ENCODE results near the gene RAB44. TPM values are rescaled to one million over a fixed set of nuclear protein-coding genes. Genes with fewer than 3 reads are reported as not detected.

RAB44 gene
- polyA plus RNA-seq, 2 of the 4 experiments (the other 2 are of a cell fraction), result 0.04 to 0.09 TPM

GRCh38 chr6:36769676-36770499, 72.3 kb downstream of the RAB44 start:
- WGBS (ENCODE audit: missing lambda C conversion rate), result 92% methylated on average over 11 of the region's 18 CpGs
- ATAC-seq (no peak), DNase-seq (ENCODE audit: low read depth in 1 of 2, low spot score in 1 of 2) (no peak), FAIRE-seq (no peak)
- ChIA-PET POLR2A (no interaction called here), CTCF (interaction anchor here (1.0 to 14.0 kb wide), 5 partner anchors 11 to 247 kb away, joined by 3 to 137 read pairs (median 37); no protein-coding TSS in a partner anchor)
- no peak for TF ChIP-seq NFE2L2 (conservative IDR thresholded peaks at IDR 0.05; ENCODE audit: low read length)
- no peak for TF ChIP-seq HDAC2 (IDR thresholded peaks at IDR 0.05)
- TF ChIP-seq JUN (IDR thresholded peaks at IDR 0.05), result no peak
- TF ChIP-seq TP53 (CRISPR knock-in tag; IDR thresholded peaks at IDR 0.05), result no peak
- no peak for TF ChIP-seq SREBF2 (IDR thresholded peaks at IDR 0.05)
- TF ChIP-seq KDM5A (IDR thresholded peaks at IDR 0.05), result no peak
- TF ChIP-seq MAZ (IDR thresholded peaks at IDR 0.05; ENCODE audit: borderline replicate concordance, low read depth, low read length), result no peak
- TF ChIP-seq NR3C1 (IDR thresholded peaks at IDR 0.05), result no peak
- TF ChIP-seq SMC3 (IDR thresholded peaks at IDR 0.05), result no peak
- TF ChIP-seq POLR2AphosphoS2 (conservative IDR thresholded peaks at IDR 0.05; ENCODE audit: low read length), result no peak
- TF ChIP-seq, protein P1, sequence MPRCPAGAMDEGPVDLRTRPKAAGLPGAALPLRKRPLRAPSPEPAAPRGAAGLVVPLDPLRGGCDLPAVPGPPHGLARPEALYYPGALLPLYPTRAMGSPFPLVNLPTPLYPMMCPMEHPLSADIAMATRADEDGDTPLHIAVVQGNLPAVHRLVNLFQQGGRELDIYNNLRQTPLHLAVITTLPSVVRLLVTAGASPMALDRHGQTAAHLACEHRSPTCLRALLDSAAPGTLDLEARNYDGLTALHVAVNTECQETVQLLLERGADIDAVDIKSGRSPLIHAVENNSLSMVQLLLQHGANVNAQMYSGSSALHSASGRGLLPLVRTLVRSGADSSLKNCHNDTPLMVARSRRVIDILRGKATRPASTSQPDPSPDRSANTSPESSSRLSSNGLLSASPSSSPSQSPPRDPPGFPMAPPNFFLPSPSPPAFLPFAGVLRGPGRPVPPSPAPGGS (IDR thresholded peaks at IDR 0.05), result no peak
- TF ChIP-seq MAFK (IDR thresholded peaks at IDR 0.05; ENCODE audit: partially characterized antibody), result no peak
- TF ChIP-seq HEYL (CRISPR knock-in tag; IDR thresholded peaks at IDR 0.05), result no peak
- no peak for TF ChIP-seq HOXA7 (CRISPR knock-in tag; IDR thresholded peaks at IDR 0.05)
- TF ChIP-seq, protein P2, sequence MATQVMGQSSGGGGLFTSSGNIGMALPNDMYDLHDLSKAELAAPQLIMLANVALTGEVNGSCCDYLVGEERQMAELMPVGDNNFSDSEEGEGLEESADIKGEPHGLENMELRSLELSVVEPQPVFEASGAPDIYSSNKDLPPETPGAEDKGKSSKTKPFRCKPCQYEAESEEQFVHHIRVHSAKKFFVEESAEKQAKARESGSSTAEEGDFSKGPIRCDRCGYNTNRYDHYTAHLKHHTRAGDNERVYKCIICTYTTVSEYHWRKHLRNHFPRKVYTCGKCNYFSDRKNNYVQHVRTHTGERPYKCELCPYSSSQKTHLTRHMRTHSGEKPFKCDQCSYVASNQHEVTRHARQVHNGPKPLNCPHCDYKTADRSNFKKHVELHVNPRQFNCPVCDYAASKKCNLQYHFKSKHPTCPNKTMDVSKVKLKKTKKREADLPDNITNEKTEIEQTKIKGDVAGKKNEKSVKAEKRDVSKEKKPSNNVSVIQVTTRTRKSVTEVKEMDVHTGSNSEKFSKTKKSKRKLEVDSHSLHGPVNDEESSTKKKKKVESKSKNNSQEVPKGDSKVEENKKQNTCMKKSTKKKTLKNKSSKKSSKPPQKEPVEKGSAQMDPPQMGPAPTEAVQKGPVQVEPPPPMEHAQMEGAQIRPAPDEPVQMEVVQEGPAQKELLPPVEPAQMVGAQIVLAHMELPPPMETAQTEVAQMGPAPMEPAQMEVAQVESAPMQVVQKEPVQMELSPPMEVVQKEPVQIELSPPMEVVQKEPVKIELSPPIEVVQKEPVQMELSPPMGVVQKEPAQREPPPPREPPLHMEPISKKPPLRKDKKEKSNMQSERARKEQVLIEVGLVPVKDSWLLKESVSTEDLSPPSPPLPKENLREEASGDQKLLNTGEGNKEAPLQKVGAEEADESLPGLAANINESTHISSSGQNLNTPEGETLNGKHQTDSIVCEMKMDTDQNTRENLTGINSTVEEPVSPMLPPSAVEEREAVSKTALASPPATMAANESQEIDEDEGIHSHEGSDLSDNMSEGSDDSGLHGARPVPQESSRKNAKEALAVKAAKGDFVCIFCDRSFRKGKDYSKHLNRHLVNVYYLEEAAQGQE (IDR thresholded peaks at IDR 0.05), result no peak
- TF ChIP-seq, protein P3, sequence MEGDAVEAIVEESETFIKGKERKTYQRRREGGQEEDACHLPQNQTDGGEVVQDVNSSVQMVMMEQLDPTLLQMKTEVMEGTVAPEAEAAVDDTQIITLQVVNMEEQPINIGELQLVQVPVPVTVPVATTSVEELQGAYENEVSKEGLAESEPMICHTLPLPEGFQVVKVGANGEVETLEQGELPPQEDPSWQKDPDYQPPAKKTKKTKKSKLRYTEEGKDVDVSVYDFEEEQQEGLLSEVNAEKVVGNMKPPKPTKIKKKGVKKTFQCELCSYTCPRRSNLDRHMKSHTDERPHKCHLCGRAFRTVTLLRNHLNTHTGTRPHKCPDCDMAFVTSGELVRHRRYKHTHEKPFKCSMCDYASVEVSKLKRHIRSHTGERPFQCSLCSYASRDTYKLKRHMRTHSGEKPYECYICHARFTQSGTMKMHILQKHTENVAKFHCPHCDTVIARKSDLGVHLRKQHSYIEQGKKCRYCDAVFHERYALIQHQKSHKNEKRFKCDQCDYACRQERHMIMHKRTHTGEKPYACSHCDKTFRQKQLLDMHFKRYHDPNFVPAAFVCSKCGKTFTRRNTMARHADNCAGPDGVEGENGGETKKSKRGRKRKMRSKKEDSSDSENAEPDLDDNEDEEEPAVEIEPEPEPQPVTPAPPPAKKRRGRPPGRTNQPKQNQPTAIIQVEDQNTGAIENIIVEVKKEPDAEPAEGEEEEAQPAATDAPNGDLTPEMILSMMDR (IDR thresholded peaks at IDR 0.05), result no peak
- no peak for TF ChIP-seq HES2 (IDR thresholded peaks at IDR 0.05)
- TF ChIP-seq POLR2A (IDR thresholded peaks at IDR 0.05; ENCODE audit: low read length), result no peak
- TF ChIP-seq CBX2 (IDR thresholded peaks at IDR 0.05; ENCODE audit: borderline replicate concordance, low read depth), result no peak
- TF ChIP-seq HOXB5 (CRISPR knock-in tag; IDR thresholded peaks at IDR 0.05), result no peak
- no peaks in the 10 kb centered on the region for H3K4me1 ChIP-seq
- H3K27ac ChIP-seq, result no peak overlapping the region
- no peak overlapping the region for H3K4me2 ChIP-seq
- H3K4me3 ChIP-seq, result no peak overlapping the region
- H3K9me3 ChIP-seq, result no peaks in the 10 kb centered on the region

DNA sequence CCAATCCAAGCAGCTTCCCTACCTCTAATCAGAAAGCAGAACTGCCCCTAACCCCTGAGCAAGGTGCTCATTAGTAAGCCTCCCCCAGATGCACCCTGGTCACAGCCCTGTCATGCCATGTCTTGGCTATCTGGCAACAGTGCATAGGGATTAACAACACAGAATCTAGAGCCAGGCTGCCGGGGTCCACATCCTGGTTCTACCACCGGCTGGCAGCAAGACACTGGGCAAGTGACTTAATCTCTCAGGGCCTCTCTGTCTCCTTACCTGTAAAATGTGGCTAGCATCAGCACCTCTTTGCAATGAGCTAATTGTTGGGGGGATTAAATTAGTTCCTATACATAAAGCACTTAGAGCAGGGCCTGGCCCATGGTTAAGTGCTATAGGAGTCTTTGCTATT, 73.5 kb downstream of the RAB44 start:
- ChIA-PET CTCF (interaction anchor here (1.8 to 14.0 kb wide), 4 partner anchors 10 to 246 kb away, joined by 5 to 137 read pairs (median 74); no protein-coding TSS in a partner anchor), POLR2A (no interaction called here)
- Histone ChIP-seq H3K4me1 (no peaks in the 10 kb centered on the region), H3K4me2 (no peak overlapping the region), H3K27ac (no peak overlapping the region), H3K4me3 (no peak overlapping the region), H3K9me3 (no peaks in the 10 kb centered on the region)
- no CpG with 5 or more reads among the region's 2 CpGs for WGBS (ENCODE audit: missing lambda C conversion rate)
- no peak for FAIRE-seq
- no peak for ATAC-seq
- TF ChIP-seq CBX2 (IDR thresholded peaks at IDR 0.05; ENCODE audit: borderline replicate concordance, low read depth) (no peak), HEYL (CRISPR knock-in tag; IDR thresholded peaks at IDR 0.05) (no peak), FOSB (CRISPR knock-in tag; IDR thresholded peaks at IDR 0.05) (no peak), MAX (IDR thresholded peaks at IDR 0.05) (no peak), HDAC2 (IDR thresholded peaks at IDR 0.05) (no peak), ESRRA (IDR thresholded peaks at IDR 0.05; ENCODE audit: borderline replicate concordance, low read length) (no peak), HOXB13 (CRISPR knock-in tag; IDR thresholded peaks at IDR 0.05; ENCODE audit: low read depth) (no peak), POLR2AphosphoS2 (conservative IDR thresholded peaks at IDR 0.05; ENCODE audit: low read length) (no peak)
- TF ChIP-seq, protein P3 (IDR thresholded peaks at IDR 0.05), result no peak
- DNase-seq (ENCODE audit: low read depth in 1 of 2, low spot score in 1 of 2), result no peak
